ENCODE results near the gene VTCN1.

- TF ChIP-seq CTCF (IDR thresholded peaks at IDR 0.05), result no peak
- TF ChIP-seq EP300 (IDR thresholded peaks at IDR 0.05), result no peak
Measured at GRCh38 chr1:117188170-117188815, 22.4 kb downstream of the VTCN1 start.

Data from ovary (tissue), 3 donors.